ENCODE data around the gene SLC9A7. TPM values are rescaled to one million over a fixed set of nuclear protein-coding genes. Genes with fewer than 3 reads are reported as not detected.

The SLC9A7 gene
- total RNA-seq, 2 donors from 2014 or later: 1.4 to 2.2 TPM

GRCh38 chrX:46569621-46570020 is 189.3 kb downstream of the SLC9A7 start:
- H3K27ac ChIP-seq: no peak overlapping the region

GRCh38 chrX:46567388-46567787 is 191.5 kb downstream of the SLC9A7 start:
- DNase-seq: no peak

More at GRCh38 chrX:46569621-46570020, 189.3 kb downstream of the SLC9A7 start:
- H3K27me3 ChIP-seq: no peaks in the 10 kb centered on the region
- DNase-seq: no peak
- TF ChIP-seq CTCF (IDR thresholded peaks at IDR 0.05): no peak
- no peak overlapping the region for H3K9ac ChIP-seq (ENCODE audit: low read depth in 2 of 2, low read length in 2 of 2)
- intact Hi-C loops (cut with DNase I): no loop called here
- no peaks in the 10 kb centered on the region for H3K4me1 ChIP-seq
- no peaks in the 10 kb centered on the region for H3K9me3 ChIP-seq
- no peaks in the 10 kb centered on the region for H3K36me3 ChIP-seq
- no peak overlapping the region for H3K4me3 ChIP-seq

GRCh38 chrX:46561824-46562657 is 196.9 kb downstream of the SLC9A7 start:
- intact Hi-C loops (cut with DNase I): no loop called here
- no peak for TF ChIP-seq CTCF (IDR thresholded peaks at IDR 0.05)
- Histone ChIP-seq H3K27ac (no peak overlapping the region), H3K9me3 (no peaks in the 10 kb centered on the region), H3K4me1 (no peaks in the 10 kb centered on the region), H3K36me3 (no peaks in the 10 kb centered on the region), H3K4me3 (no peak overlapping the region), H3K9ac (ENCODE audit: low read depth in 2 of 2, low read length in 2 of 2) (no peak overlapping the region), H3K27me3 (no peaks in the 10 kb centered on the region)
- DNase-seq: peak; percentile 22

More at GRCh38 chrX:46567388-46567787, 191.5 kb downstream of the SLC9A7 start:
- Histone ChIP-seq H3K27ac (no peak overlapping the region), H3K27me3 (no peaks in the 10 kb centered on the region), H3K4me1 (no peaks in the 10 kb centered on the region), H3K9ac (ENCODE audit: low read depth in 2 of 2, low read length in 2 of 2) (no peak overlapping the region), H3K4me3 (no peak overlapping the region), H3K36me3 (no peaks in the 10 kb centered on the region), H3K9me3 (no peaks in the 10 kb centered on the region)
- intact Hi-C loops (cut with DNase I): no loop called here
- TF ChIP-seq CTCF (IDR thresholded peaks at IDR 0.05): no peak

- Histone ChIP-seq H3K27me3 (no peaks in the 10 kb centered on the region), H3K4me1 (no peaks in the 10 kb centered on the region), H3K4me3 (no peak overlapping the region), H3K27ac (no peak overlapping the region), H3K36me3 (no peaks in the 10 kb centered on the region), H3K9ac (ENCODE audit: low read depth in 2 of 2, low read length in 2 of 2) (no peak overlapping the region), H3K9me3 (no peaks in the 10 kb centered on the region)
- no peak for DNase-seq
- intact Hi-C loops (cut with DNase I): no loop called here
- TF ChIP-seq CTCF (IDR thresholded peaks at IDR 0.05): no peak
Measured at GRCh38 chrX:46559062-46559461, 199.9 kb downstream of the SLC9A7 start.

GRCh38 chrX:46554942-46555341 is 204.0 kb downstream of the SLC9A7 start:
- H3K9ac ChIP-seq (ENCODE audit: low read depth in 2 of 2, low read length in 2 of 2): no peak overlapping the region
- intact Hi-C loops (cut with DNase I): no loop called here
- DNase-seq: no peak
- no peaks in the 10 kb centered on the region for H3K4me1 ChIP-seq
- no peak for TF ChIP-seq CTCF (IDR thresholded peaks at IDR 0.05)
- H3K9me3 ChIP-seq: no peaks in the 10 kb centered on the region
- H3K4me3 ChIP-seq: no peak overlapping the region
- H3K27me3 ChIP-seq: no peaks in the 10 kb centered on the region
- H3K27ac ChIP-seq: no peak overlapping the region
- no peaks in the 10 kb centered on the region for H3K36me3 ChIP-seq
